Progenitor cell of endocrine pancreas (in vitro differentiated cells): ENCODE data around the gene PKMYT1. TPM values are rescaled to one million over a fixed set of nuclear protein-coding genes. Genes with fewer than 3 reads are reported as not detected.

ENCODE experiments used
- DNase-seq: peaks from one replicate; pipeline ENCODE4 v3.0.0; 2021; ENCODE audit warnings: low spot score; ENCODE audit not compliant: unreplicated experiment
- H3K27ac Mint-ChIP-seq: 2 replicates; pipeline ENCODE4 v1.8.0; 2021; ENCODE audit warnings: mild to moderate bottlenecking, moderate library complexity, mixed read lengths
- H3K27me3 Mint-ChIP-seq: 2 replicates; pipeline ENCODE4 v1.8.0; 2021; ENCODE audit warnings: mixed read lengths
- H3K36me3 Mint-ChIP-seq: 2 replicates; pipeline ENCODE4 v1.8.0; 2022; ENCODE audit warnings: mixed read lengths; ENCODE audit not compliant: insufficient read depth
- H3K4me1 Mint-ChIP-seq: 2 replicates; pipeline ENCODE4 v1.8.0; 2021; ENCODE audit warnings: low read depth, mixed read lengths
- H3K4me3 Mint-ChIP-seq: 2 replicates; pipeline ENCODE4 v1.8.0; 2021; ENCODE audit warnings: low read depth, mild to moderate bottlenecking, moderate library complexity, mixed read lengths
- H3K9me3 Mint-ChIP-seq: 2 replicates; pipeline ENCODE4 v1.8.0; 2021; ENCODE audit warnings: low read depth, mixed read lengths
- total RNA-seq: library from RNA; stranded (reverse); gene quantifications from 2 replicates; pipeline ENCODE4 v1.2.1, GENCODE V29; 2021
- TF ChIP-seq, protein P1 (sequence below): fragments of 200-600 bp; sonication (generic); IDR thresholded peaks from one replicate; pipeline ENCODE4 v1.5.0; 2021; ENCODE audit warnings: antibody characterized with exemption, mild to moderate bottlenecking; ENCODE audit not compliant: unreplicated experiment

Gene PKMYT1
- total RNA-seq, 1 donor from 2014 or later = 36.5 TPM

DNA sequence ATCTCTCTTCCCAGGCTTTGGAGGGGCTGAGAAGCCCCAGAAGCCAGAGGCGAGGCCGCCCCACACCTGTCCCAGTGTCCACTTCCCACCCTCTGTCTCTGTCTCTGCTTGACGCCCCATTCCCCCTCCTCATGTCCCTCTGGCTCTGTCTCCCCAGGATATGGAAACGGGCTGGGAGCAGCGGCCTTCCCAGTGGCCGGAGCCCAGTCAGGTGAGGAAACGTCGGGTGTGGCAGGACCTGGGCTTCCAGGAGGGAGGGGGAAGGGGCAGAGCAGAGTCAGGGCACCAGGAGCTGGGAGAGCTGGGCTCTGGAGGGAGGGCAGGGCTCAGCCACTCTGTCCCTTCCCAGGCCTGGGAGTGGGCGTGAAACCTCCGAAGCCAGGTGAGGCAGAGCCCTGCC lies 10.6 kb upstream of the PKMYT1 start:
- H3K4me3 Mint-ChIP-seq = no peak overlapping the region
- TF ChIP-seq, protein P1, sequence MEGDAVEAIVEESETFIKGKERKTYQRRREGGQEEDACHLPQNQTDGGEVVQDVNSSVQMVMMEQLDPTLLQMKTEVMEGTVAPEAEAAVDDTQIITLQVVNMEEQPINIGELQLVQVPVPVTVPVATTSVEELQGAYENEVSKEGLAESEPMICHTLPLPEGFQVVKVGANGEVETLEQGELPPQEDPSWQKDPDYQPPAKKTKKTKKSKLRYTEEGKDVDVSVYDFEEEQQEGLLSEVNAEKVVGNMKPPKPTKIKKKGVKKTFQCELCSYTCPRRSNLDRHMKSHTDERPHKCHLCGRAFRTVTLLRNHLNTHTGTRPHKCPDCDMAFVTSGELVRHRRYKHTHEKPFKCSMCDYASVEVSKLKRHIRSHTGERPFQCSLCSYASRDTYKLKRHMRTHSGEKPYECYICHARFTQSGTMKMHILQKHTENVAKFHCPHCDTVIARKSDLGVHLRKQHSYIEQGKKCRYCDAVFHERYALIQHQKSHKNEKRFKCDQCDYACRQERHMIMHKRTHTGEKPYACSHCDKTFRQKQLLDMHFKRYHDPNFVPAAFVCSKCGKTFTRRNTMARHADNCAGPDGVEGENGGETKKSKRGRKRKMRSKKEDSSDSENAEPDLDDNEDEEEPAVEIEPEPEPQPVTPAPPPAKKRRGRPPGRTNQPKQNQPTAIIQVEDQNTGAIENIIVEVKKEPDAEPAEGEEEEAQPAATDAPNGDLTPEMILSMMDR = no peak
- no peaks in the 10 kb centered on the region for H3K27me3 Mint-ChIP-seq
- H3K4me1 Mint-ChIP-seq = peaks cover 2% of the 10 kb centered on the region
- no peaks in the 10 kb centered on the region for H3K9me3 Mint-ChIP-seq
- DNase-seq = no peak
- H3K36me3 Mint-ChIP-seq = no peaks in the 10 kb centered on the region
- H3K27ac Mint-ChIP-seq = no peak overlapping the region

DNA sequence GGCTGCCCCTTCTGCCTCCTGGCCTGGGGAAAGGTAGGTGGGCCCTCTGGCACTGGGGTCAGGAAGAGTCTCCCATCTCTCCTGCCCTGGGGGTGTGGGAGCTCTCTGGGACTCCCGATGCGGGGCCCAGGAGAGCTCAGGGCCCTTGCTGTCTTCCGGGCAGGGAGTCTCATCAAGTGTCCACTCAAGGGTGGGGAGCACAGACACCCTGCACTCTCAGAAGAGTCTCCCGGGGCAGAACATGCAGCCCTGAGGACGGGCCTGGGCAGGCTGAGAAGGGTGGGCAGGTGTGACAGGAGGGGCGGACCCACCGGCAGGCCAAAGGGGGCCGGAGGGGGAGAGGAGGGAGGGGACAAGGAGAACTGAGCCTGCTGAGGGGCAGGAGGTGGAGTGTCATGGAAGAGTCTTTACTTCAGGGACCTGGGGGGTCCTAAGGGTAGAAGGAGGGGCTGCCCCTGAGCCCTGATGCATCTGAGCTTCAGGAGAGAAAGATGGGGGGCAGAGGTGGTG lies 8.4 kb upstream of the PKMYT1 start:
- DNase-seq = no peak
- no peaks in the 10 kb centered on the region for H3K9me3 Mint-ChIP-seq
- TF ChIP-seq, protein P1 = no peak

DNA sequence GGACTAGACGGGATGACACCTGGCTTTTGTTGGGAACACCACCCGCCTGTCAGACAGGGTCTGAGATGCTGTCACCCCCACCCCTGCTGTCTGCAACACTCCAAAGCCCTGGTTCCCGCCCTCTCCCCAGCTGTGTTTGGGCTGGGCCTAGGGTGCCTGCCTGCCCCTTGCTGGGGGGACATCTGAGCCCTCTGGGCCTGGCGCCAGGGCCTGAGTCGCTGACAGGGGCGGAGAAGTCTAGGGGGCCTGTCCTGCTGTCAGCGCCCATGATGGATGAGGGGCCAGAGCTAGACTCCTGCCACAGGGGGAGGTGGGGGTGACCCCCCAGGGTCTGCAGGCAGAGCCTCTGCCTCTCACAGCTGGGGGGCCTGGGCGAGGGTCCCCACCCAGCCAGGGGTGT lies 7.6 kb upstream of the PKMYT1 start:
- DNase-seq = no peak
- peaks cover 6% of the 10 kb centered on the region for H3K4me1 Mint-ChIP-seq

More for the DNA sequence above, 8.4 kb upstream of the PKMYT1 start:
- H3K27me3 Mint-ChIP-seq = peaks cover 3% of the 10 kb centered on the region
- H3K27ac Mint-ChIP-seq = no peak overlapping the region
- no peaks in the 10 kb centered on the region for H3K36me3 Mint-ChIP-seq
- no peak overlapping the region for H3K4me3 Mint-ChIP-seq
- peaks cover 6% of the 10 kb centered on the region for H3K4me1 Mint-ChIP-seq

DNA sequence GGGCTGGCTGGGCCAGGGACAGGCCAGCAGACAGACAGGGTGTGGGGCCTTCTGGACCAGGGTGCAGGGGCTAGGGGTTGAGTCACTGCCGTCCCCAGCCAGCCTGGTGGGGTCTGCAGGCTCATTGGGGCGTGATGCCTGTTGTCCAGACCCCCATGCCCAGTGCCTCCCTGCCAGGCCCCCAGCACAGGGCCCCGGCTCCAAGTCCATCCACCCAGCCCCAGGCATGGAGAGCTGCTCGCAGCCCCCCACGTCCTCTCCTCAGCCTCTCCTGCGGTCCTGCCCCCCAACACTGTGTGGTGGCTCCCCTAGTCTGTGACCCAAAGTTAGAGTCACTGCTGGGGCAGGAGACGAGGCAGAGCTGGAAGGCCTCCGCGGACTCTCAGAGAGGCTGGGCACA lies 7.0 kb upstream of the PKMYT1 start:
- no peak for DNase-seq
- Mint-ChIP-seq H3K4me3 (no peak overlapping the region), H3K27me3 (peaks cover 5% of the 10 kb centered on the region), H3K9me3 (no peaks in the 10 kb centered on the region), H3K4me1 (peaks cover 7% of the 10 kb centered on the region), H3K27ac (no peak overlapping the region), H3K36me3 (no peaks in the 10 kb centered on the region)
- TF ChIP-seq, protein P1 = no peak

More for the DNA sequence above, 7.6 kb upstream of the PKMYT1 start:
- Mint-ChIP-seq H3K4me3 (no peak overlapping the region), H3K27ac (no peak overlapping the region), H3K27me3 (peaks cover 3% of the 10 kb centered on the region), H3K36me3 (no peaks in the 10 kb centered on the region), H3K9me3 (no peaks in the 10 kb centered on the region)
- TF ChIP-seq, protein P1 = no peak

DNA sequence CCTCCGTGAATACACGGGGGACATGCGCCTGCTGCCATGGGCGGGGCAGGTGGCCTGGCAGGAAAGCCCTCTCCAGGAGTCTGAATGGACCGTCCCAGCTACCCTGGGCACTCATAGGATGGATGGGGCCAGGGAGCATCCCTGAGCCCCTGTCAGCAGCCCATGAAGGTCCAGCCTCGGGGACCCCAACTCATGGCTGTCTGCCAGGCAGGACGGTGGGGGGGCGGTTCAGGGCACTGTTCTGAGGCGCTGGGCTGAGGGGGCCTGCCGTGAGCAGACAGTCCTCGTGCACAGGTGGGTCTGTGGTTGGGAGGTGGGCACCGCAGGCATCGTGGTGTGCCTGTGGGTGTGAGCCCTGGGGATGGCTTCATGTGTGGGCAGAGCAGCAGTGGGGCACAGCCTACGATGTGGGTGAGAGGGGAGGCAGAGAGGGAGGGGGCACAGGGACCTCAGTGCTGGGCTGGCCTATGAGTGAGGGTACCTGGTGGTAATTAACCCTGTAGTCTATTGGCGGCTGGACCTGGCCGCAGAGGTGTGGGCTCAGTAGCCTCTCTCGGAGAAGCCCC lies 6.5 kb upstream of the PKMYT1 start:
- H3K4me3 Mint-ChIP-seq = no peak overlapping the region
- TF ChIP-seq, protein P1 = no peak
- peaks cover 10% of the 10 kb centered on the region for H3K4me1 Mint-ChIP-seq
- H3K36me3 Mint-ChIP-seq = no peaks in the 10 kb centered on the region
- peaks cover 6% of the 10 kb centered on the region for H3K27me3 Mint-ChIP-seq
- DNase-seq = no peak
- no peak overlapping the region for H3K27ac Mint-ChIP-seq
- H3K9me3 Mint-ChIP-seq = no peaks in the 10 kb centered on the region
